IPS-11a (cell line): ENCODE data around the gene ZNF514.
A peak's percentile ranks its signal among the peaks of the same experiment; 100 is the strongest.
"Not testable (repeated sequence)": the region's sequence is repeated elsewhere in the genome, so short reads cannot be mapped to it uniquely, and the experiment has no call there.

Experiments used
- H3K4me3 ChIP-seq: one replicate; pipeline ENCODE4 v1.5.1; 2013; ENCODE audit warnings: low read depth, low read length, control low read depth

ZNF514 gene

DNA sequence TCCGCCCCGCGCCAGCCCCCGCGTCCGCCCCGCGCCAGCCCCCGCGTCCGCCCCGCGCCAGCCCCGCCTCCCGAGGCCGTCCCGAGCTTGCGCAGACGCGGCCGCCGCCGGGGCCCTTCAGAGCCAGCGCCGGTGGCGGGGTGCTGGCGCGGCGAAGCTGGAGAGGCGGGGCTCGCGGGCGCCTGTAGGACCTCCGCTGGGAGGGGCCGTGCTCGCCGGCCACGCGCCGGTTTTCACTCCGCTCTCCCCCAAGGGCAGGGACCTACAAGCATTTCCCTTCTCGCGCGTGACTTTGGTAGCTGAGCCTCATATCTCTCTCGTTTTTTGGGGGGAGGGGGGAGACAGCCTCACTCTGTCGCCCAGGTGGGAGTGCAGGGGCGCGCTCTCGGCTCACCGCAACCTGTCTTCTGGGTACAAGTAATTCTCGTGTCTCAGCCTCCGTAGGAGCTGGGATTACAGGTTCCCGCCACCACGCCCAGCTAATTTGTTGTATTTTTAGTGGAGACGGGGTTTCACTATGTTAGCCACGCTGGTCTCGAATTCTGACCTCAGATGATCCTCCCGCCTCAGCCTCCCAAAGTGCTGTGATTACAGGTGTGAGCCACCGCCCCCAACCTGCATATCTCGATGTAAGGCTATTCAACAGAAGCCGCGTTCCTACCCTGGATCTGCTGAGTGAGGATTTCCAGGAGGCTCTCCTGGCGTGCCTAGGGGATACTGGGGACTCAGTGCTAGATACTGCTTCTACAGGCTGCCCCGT, at the start of gene ZNF514:
TSS of gene ZNF514 (minus strand) at position 159 of the 760 bp plus-strand sequence. CDS start 6,595 bp downstream, outside the sequence.
- H3K4me3 ChIP-seq: peak within 1 kb of the TSS; percentile 76

DNA sequence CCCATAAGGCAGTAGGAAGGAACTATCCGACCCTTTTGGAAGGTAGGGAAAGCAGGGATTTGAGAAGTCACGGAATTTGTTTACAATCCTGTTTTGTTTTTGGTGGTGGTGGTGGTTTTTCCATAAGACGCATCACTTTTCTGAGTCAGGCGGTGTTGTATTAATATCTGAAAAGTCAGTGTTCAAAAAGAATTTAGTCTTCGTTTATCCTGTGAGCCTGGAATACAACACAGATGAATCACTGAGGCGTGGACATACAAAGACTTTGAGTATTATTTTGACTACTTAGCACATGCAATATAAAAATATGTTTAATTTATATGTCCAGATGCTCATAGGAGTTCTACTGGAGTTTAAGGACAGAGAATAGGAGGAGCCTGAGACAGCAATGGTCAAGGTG, 48.5 kb upstream of the ZNF514 start:
- H3K4me3 ChIP-seq: peak overlapping the region; percentile 78

GRCh38 chr2:95207111-95207961, 47.7 kb upstream of the ZNF514 start, which contains the start of gene ZNF892:
TSS of gene ZNF892 (plus strand) at chr2:95207521. CDS start at chr2:95207816, 295 bp downstream.
- peak within 1 kb of the TSS; percentile 78 for H3K4me3 ChIP-seq

DNA sequence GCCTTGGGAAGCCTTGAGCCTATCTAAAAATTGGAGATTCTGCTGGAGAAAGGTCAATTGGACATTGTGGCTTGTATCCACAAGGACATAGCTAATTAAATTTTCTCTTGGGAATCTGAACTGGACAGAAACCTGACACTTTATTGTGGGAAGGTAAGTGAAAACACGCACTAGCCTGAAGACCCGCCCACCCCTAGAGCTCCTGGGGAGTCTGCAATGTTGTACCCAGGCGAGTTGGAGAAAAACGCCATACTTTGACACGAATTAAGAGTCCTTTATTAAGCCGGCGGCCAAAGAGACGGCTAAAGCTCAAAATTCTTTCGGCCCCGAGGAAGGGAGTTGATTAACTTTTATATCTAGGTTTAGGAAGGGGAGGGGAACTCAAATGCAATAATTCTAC, 46.4 kb upstream of the ZNF514 start:
- peak overlapping the region; percentile 33 for H3K4me3 ChIP-seq

GRCh38 chr2:95204396-95204795, 44.7 kb upstream of the ZNF514 start:
- H3K4me3 ChIP-seq: no peak overlapping the region

DNA sequence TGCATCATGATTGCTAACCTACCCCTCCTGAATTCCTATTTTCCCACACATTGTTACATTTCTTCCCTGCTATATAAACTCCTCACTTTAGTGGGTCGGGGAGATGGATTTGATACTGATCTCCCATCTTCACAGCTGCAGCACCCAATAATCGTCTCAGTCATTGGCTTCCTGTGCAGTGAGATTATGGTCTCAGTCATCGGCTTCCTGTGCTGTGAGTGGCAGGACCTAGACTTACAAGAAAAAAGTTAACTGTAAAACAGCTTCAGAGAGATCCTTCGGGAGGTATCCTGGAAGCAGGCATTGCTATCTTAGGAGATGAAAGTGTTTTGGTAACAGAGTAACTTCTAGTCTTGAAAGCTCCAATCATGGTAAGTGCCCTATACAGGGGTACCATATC, 44.3 kb upstream of the ZNF514 start:
- no peak overlapping the region for H3K4me3 ChIP-seq

DNA sequence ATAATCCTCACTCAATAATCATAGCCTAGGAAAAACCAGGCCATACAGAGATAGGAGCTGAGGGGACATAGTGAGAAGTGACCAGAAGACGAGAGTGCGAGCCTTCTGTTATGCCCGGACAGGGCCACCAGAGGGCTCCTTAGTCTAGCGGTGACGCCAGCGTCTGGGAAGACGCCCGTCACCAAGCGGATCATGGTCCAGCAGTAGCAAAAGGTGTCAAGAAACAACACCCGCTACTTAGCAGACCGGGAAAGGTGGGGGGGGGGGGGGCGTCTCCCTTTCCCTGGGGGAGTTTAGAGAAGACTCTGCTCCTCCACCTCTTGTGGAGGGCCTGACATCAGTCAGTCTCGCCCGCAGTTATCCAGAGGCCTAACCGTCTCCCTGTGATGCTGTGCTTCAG, 33.3 kb upstream of the ZNF514 start:
- not testable (repeated sequence) for H3K4me3 ChIP-seq

DNA sequence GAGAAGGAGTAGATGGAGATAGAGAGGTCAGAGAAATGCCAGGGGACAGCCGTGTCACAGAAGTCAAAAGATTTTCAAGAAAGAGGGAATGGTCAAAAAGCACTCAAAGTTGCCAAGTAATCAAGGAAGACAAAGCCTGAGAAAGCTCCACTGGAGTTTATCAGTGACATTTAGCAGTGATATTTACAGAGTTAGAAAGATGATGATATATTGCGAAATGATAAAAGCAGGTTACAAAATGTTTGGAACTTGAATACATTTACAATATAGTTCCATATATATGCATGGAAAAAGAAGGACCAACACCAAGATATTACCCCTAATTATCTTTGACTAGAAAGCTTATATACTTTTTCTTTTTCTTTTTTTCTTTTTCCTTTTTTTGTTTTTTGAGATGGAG, 26.3 kb upstream of the ZNF514 start:
- H3K4me3 ChIP-seq: no peak overlapping the region

DNA sequence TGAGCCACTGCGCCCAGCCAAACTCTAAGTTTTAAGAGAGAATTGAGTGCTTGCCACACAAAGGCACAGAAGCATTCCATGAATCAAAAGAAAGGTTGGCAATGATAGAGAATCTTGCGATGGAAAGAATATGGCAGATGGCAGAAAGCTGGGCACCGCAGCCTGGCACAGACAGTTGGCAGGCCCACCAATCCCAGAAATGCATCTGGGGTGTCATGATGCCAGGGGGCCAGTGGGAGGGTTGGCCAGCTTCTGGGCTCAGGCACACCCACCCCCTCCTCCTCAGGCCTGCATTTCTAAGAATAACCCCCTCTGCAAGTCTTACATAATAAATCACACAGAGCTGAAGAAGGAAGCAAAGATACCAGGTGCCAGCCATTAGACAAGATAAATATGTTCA, 25.5 kb upstream of the ZNF514 start:
- H3K4me3 ChIP-seq: no peak overlapping the region

DNA sequence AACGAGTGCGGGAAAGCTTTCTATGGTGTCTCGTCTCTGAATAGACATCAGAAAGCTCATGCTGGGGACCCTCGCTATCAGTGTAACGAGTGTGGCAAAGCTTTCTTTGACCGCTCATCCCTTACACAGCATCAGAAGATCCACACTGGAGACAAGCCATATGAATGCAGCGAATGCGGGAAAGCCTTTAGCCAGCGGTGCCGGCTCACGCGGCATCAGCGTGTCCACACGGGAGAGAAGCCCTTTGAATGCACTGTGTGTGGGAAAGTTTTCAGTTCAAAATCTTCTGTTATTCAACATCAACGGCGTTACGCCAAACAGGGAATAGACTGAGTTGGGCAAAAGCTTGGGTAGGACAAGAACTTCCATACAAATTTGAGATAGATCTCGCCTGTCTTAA, 22.1 kb upstream of the ZNF514 start:
- H3K4me3 ChIP-seq: no peak overlapping the region

DNA sequence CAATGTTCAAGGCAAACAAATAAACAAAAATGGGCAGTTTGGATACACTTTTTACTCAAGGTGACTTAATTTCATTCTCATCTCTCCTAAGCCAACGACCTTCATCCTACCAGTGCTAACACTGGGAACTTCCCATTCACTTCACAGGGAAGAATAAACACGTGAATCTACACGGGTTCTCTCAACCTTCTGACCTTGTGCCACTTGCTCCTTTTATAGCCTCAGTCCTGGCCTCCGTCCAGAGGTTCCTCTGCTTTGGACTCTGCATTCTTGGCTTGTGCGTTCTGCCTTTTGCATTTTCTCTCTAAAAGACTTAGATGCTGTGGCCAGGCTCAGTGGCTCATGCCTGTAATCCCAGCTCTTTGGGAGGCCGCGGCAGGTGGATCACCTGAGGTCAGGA, 19.8 kb upstream of the ZNF514 start:
- no peak overlapping the region for H3K4me3 ChIP-seq

DNA sequence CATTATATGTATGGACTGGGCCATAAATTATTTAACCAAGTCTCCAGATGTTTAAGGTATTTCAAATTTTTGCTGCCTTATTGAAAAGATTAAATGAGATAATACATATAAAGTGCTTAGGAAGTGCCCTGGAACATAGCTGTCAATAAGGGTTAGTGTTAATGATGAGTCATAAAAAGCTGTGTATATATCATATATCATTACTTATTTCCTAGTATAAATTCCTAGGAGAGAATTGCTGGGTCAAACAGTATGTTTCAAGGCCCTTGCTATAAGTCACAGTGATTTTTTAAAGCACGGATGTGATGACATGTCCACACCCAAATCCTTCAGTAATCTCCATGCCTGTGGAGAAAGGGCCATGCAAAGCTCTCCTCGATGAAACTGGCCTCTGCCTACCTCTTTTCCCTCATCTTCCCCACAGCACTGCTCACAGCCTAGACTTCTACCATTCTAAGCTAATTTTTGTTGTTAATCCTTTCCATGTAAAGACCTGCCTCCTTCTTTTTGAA, 14.4 kb upstream of the ZNF514 start:
- no peak overlapping the region for H3K4me3 ChIP-seq

- no peak overlapping the region for H3K4me3 ChIP-seq
These were observed 12.3 kb upstream of the ZNF514 start for GRCh38 chr2:95171902-95172301.

DNA sequence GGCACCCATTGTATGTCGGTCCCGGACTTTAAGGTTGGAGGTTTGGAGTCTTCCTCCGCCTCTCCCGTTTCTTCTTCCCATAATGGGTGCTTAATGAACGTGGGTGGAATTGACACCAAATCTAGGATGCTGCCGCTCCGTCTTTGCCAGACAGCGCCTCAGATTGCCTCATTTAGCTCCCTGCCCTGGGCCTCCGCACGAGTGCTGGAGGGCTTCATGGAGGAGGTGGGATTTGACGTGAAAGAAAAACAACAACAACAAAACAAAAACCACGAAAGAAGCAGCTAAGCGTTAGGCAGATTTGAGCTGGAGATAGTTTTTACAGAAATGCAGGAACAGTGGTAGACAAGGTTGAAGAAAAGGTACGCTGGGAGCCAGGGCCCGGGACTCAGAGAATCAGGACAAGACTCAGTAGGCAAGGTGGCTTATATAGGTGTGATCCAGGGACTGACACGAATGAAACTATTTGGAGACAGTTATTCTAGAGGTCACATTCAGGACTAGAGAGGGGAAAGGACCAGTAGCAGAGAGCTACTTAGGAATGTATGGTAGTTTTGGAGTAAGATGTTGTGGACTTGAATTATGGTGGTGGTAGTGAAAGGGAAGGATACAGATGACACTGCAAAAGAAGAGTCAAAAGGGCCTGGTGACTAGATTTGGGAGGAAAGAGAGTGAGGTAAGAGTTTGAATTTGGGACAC, 6.6 kb upstream of the ZNF514 start:
- H3K4me3 ChIP-seq: peak overlapping the region; percentile 93

GRCh38 chr2:95165371-95166064, 5.9 kb upstream of the ZNF514 start, which contains the start of gene ZNF2:
TSS of gene ZNF2 (plus strand) at chr2:95165809. CDS start at chr2:95176227, 10,418 bp downstream.
- peak within 1 kb of the TSS; percentile 93 for H3K4me3 ChIP-seq

DNA sequence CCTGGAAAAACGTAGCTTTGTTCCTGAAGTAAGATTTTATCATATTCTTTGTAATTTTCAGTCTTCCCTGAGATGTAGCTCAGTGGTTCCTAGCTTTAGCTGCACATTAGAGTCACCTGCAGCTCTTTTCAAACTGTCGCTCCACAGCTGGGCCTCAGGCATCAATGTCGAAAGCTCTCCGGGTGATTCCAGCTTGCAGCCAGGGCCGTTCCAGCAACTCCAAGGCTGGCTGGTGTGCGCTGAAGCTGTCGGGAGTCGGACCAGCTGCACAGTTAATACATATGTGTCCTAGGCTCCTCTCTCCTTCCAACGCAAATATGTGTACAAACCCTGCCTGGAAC, 5.4 kb upstream of the ZNF514 start:
- H3K4me3 ChIP-seq: peak overlapping the region; percentile 93

- peak overlapping the region; percentile 76 for H3K4me3 ChIP-seq
These were observed 593 bp downstream of the ZNF514 start for GRCh38 chr2:95158891-95159619.

GRCh38 chr2:95158441-95158840, 1.2 kb downstream of the ZNF514 start:
- H3K4me3 ChIP-seq: peak overlapping the region; percentile 76

GRCh38 chr2:95149397-95149984, 10.2 kb downstream of the ZNF514 start:
- no peak overlapping the region for H3K4me3 ChIP-seq
